Adrenal gland (tissue), 12 donors: ENCODE measurements around the gene PRKCE. TPM values are rescaled to one million over a fixed set of nuclear protein-coding genes. Genes with fewer than 3 reads are reported as not detected.

ENCODE experiments used
- DNase-seq, 7 donors: peaks; one replicate each; pipeline ENCODE4 v3.0.0-alpha.2; 2019 to 2020
- H3K27ac ChIP-seq, 5 donors: fragments of 200-600 bp; sonication (generic) in 4 of 5; 1 replicate in 3 of 5; 2 replicates in 2 of 5; pipeline versions ENCODE4 v1.5.1 to v1.8.0; 2016 to 2020; ENCODE audit warnings: mild to moderate bottlenecking in 1 of 5
- H3K27me3 ChIP-seq: fragments of 200-600 bp; 2 replicates; pipeline ENCODE4 v1.8.0; 2021
- H3K36me3 ChIP-seq, 2 donors: fragments of 200-600 bp; replicated peaks in 1 of 2; 1 replicate in 1 of 2; 2 replicates in 1 of 2; pipeline versions ENCODE4 v1.5.1 to v1.8.0; 2018 to 2022
- H3K4me1 ChIP-seq, 2 donors: fragments of 200-600 bp; replicated peaks in 1 of 2; 1 replicate in 1 of 2; 2 replicates in 1 of 2; pipeline versions ENCODE4 v1.5.1 to v1.8.0; 2018 to 2021
- H3K4me3 ChIP-seq, 4 donors: fragments of 200-600 bp; sonication (generic) in 3 of 4; one replicate each; pipeline ENCODE4 v1.5.1; 2016 to 2018
- H3K9me3 ChIP-seq, 3 donors: fragments of 200-600 bp; sonication (generic) in 1 of 3; replicated peaks in 1 of 3; 1 replicate in 2 of 3; 2 replicates in 1 of 3; pipeline versions ENCODE4 v1.5.1 to v1.8.0; 2016 to 2021
- POLR2A ChIP-seq, 2 donors: fragments of 450-650 bp; IDR thresholded peaks; one replicate each; pipeline ENCODE4 v1.6.1; 2017; ENCODE audit warnings: antibody characterized with exemption in 2 of 2, mild to moderate bottlenecking in 2 of 2, moderate library complexity in 1 of 2
- WGBS, 4 donors: extraction: QIAGEN DNeasy Blood & Tissue Kit in 2 of 4; methylation state at CpG; one replicate each; pipeline versions ENCODE4 v1.1.5 to v1.1.7; 2013 to 2017; 5-methylcytosine and 5-hydroxymethylcytosine counted together
- intact Hi-C, 2 donors: fragments of 100-400 bp; cut with DNase I; formaldehyde crosslinking; loops; one replicate each; pipeline versions ENCODE4 v1.14.1 to v1.15.0; 2022 to 2023
- polyA plus RNA-seq, 3 donors: library from polyadenylated mRNA; stranded (reverse); fragments of 200-250 nt in 2 of 3; fragments of 350-450 nt in 1 of 3; fragmentation: Illumina TruSeq in 1 of 3; extraction: RNeasy Lipid Tissue Mini Kit (QIAGEN cat#74804) in 1 of 3; gene quantifications; one replicate each; pipeline ENCODE4 v1.2.3, GENCODE V29; 2013 to 2014
- total RNA-seq, 9 donors: library from RNA; depleted of rRNA in 4 of 9; stranded (reverse); fragments of >200 nt in 4 of 9; fragments of 120-200 nt in 1 of 9; fragmentation: NEBNext Ultra II Directional in 1 of 9; extraction: Animal tissue kit (Norgen Biotek cat#: 25700) in 1 of 9; gene quantifications; one replicate each; pipeline versions ENCODE4 v1.1.0 to v1.2.4, GENCODE V29; 2013 to 2023
- TF ChIP-seq, protein P1 (sequence below), 6 experiments: fragments of 450-650 bp in 4 of 6; fragments of 200-600 bp in 2 of 6; sonication (generic) in 1 of 6; IDR thresholded peaks; 1 replicate in 5 of 6; 2 replicates in 1 of 6; pipeline versions ENCODE4 v1.5.1 to v1.8.0; 2016 to 2021; ENCODE audit warnings: antibody characterized with exemption in 6 of 6, mild to moderate bottlenecking in 2 of 6, moderate library complexity in 1 of 6
- donor health status: healthy with polysubstance abuse.
- donor health status: Bipolar disorder and iron deficiency.
- donor health status: DM: yes; HTN: yes; CAD: no.
- donor health status: DM: no; HTN: no; CAD: no.
- donor health status: DM: no; HTN: no; CAD: no.
- donor health status: DM: yes; HTN: yes; CAD: no.

Gene PRKCE
- total and polyA plus RNA-seq, 12 donors: 1.9 to 19.2 (median 8.0) TPM

GRCh38 chr2:45769854-45770576, 118.5 kb downstream of the PRKCE start:
- Histone ChIP-seq H3K4me3 (no peak overlapping the region), H3K4me1 (peaks cover 0 to 15% of the 10 kb centered on the region in 2 donors), H3K27ac (no peak overlapping the region), H3K27me3 (no peaks in the 10 kb centered on the region), H3K9me3 (no peaks in the 10 kb centered on the region), H3K36me3 (no peaks in the 10 kb centered on the region)
- DNase-seq: peak in 1 of 7 donors; percentile 48
- 87 to 91% (median 89%) methylated on average over 15 of the region's 15 CpGs for WGBS, 4 donors
- intact Hi-C loops: loop anchor here in 1 of 2 donors (10.0 kb wide), 1 partner anchor 165 kb away; no protein-coding TSS in a partner anchor
- TF ChIP-seq POLR2A (IDR thresholded peaks at IDR 0.05): no peak
- TF ChIP-seq, protein P1, sequence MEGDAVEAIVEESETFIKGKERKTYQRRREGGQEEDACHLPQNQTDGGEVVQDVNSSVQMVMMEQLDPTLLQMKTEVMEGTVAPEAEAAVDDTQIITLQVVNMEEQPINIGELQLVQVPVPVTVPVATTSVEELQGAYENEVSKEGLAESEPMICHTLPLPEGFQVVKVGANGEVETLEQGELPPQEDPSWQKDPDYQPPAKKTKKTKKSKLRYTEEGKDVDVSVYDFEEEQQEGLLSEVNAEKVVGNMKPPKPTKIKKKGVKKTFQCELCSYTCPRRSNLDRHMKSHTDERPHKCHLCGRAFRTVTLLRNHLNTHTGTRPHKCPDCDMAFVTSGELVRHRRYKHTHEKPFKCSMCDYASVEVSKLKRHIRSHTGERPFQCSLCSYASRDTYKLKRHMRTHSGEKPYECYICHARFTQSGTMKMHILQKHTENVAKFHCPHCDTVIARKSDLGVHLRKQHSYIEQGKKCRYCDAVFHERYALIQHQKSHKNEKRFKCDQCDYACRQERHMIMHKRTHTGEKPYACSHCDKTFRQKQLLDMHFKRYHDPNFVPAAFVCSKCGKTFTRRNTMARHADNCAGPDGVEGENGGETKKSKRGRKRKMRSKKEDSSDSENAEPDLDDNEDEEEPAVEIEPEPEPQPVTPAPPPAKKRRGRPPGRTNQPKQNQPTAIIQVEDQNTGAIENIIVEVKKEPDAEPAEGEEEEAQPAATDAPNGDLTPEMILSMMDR (IDR thresholded peaks at IDR 0.05): no peak

DNA sequence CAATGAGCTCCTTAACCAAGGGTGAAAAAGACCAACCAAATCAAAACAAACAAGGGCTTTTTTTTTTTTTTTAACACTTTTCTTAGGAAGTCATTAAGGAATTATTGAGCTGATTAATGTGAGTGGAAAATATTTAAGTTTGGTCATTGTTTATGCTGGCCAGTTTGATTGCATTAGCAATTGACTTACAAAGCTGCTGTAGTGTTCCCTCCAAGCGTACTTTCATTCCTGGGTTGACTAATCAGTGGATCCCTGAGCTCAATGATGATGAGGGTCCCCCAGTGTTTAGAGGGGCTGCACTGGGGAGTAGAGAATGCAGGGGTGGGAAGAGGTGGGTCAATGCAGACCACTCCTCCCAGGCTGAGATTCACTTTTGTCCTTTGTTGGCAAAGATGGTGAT, 119.3 kb downstream of the PRKCE start:
- no peak for TF ChIP-seq POLR2A (IDR thresholded peaks at IDR 0.05)
- TF ChIP-seq, protein P1 (IDR thresholded peaks at IDR 0.05): no peak
- Histone ChIP-seq H3K27ac (peak overlapping the region in 2 of 5 donors; percentile 63 to 74), H3K4me3 (peak overlapping the region in 1 of 4 donors; percentile 1), H3K36me3 (no peaks in the 10 kb centered on the region), H3K4me1 (peaks cover 0 to 7% of the 10 kb centered on the region in 2 donors), H3K9me3 (no peaks in the 10 kb centered on the region), H3K27me3 (no peaks in the 10 kb centered on the region)
- WGBS, 4 donors: 59 to 82% (median 75%) methylated on average over 1 of the region's 1 CpG
- DNase-seq: no peak
- intact Hi-C loops: loop anchor here in 1 of 2 donors (10.0 kb wide), 1 partner anchor 164 kb away; no protein-coding TSS in a partner anchor

DNA sequence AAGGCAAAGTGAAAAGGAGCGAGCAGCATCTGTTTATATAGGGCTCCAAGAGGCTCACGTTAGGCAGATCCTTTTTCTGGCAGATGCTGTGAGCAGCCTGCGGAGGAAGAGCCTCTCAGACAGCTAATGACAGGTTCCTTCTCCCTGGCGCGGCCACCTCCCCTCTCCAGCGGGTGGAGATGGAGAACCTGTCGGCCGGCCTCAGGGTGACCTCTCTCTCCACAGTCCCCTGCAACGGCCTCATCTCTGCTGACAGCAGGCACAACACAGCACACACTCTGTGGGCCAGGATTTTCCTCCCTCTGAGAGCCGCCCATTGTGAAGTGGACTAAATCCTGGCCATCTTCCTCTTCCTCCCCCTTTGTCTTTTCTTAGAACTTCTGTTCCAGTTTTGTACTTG, 119.8 kb downstream of the PRKCE start:
- DNase-seq: peak; percentile 30 to 89 (median 36)
- peaks cover 0 to 3% of the 10 kb centered on the region in 2 donors for H3K4me1 ChIP-seq

DNA sequence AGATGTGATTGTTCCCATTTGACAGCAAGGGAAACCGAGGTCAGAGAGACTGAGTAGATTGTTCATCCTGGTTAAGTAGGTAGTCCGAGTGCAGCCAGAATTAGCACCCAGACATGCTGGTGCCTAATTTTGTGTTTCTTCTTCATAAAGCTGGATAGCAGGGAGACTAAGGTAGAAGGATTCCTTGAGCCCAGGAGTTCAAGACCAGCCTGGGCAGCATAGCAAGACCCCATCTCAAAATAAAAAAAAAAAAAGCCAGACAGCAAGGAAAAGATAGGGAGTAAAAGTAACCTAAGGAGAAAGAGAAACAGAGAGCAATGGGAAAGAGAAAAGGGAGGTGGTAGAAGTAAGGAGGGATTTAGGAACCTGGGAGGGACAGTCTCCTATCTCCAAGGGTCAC, 120.6 kb downstream of the PRKCE start:
- H3K4me1 ChIP-seq: no peaks in the 10 kb centered on the region
- H3K4me3 ChIP-seq: no peak overlapping the region
- TF ChIP-seq POLR2A (IDR thresholded peaks at IDR 0.05): no peak
- TF ChIP-seq, protein P1 (IDR thresholded peaks at IDR 0.05): no peak
- no peaks in the 10 kb centered on the region for H3K27me3 ChIP-seq
- 40 to 50% (median 45%) methylated on average over 2 of the region's 2 CpGs for WGBS, 4 donors
- H3K9me3 ChIP-seq: no peaks in the 10 kb centered on the region
- intact Hi-C loops: loop anchor here in 1 of 2 donors (10.0 kb wide), 1 partner anchor 163 kb away; no protein-coding TSS in a partner anchor
- no peak for DNase-seq
- no peaks in the 10 kb centered on the region for H3K36me3 ChIP-seq
- H3K27ac ChIP-seq: peak overlapping the region in 1 of 5 donors; percentile 56

More for the DNA sequence above, 119.8 kb downstream of the PRKCE start:
- Histone ChIP-seq H3K9me3 (no peaks in the 10 kb centered on the region), H3K27ac (peak overlapping the region in 2 of 5 donors; percentile 63 to 74), H3K27me3 (no peaks in the 10 kb centered on the region), H3K4me3 (peak overlapping the region in 1 of 4 donors; percentile 1), H3K36me3 (no peaks in the 10 kb centered on the region)
- intact Hi-C loops: loop anchor here in 1 of 2 donors (10.0 kb wide), 1 partner anchor 164 kb away; no protein-coding TSS in a partner anchor
- 46 to 67% (median 50%) methylated on average over 5 to 10 of the region's 10 CpGs for WGBS, 4 donors
- TF ChIP-seq POLR2A (IDR thresholded peaks at IDR 0.05): no peak
- TF ChIP-seq, protein P1 (IDR thresholded peaks at IDR 0.05): no peak
